Right cardiac atrium (tissue), 5 donors: ENCODE results near the gene STIM1. TPM values are rescaled to one million over a fixed set of nuclear protein-coding genes. Genes with fewer than 3 reads are reported as not detected.

Source experiments
- ATAC-seq, 2 donors: fragments of 200-7000 bp; cut with Tn5 transposase; one replicate each; pipeline versions ENCODE4 v1.8.0 to v1.9.1; 2020; ENCODE audit warnings: moderate library complexity in 2 of 2, mild to moderate bottlenecking in 1 of 2
- DNase-seq, 3 donors: peaks; one replicate each; pipeline ENCODE4 v3.0.0-alpha.2; 2020
- H3K27ac ChIP-seq: one replicate; pipeline ENCODE4 v1.5.1; 2013; ENCODE audit warnings: mild to moderate bottlenecking, low read length, control low read depth, moderate library complexity
- H3K27me3 ChIP-seq: one replicate; pipeline ENCODE4 v1.6.1; 2013; ENCODE audit not compliant: control insufficient read depth, insufficient read depth
- H3K4me1 ChIP-seq: one replicate; pipeline ENCODE4 v1.6.1; 2013; ENCODE audit warnings: low read length; ENCODE audit not compliant: control insufficient read depth, insufficient read depth
- H3K4me3 ChIP-seq: one replicate; pipeline ENCODE4 v1.5.1; 2013; ENCODE audit warnings: low read length, control low read depth
- H3K9me3 ChIP-seq: one replicate; pipeline ENCODE4 v1.6.1; 2013; ENCODE audit warnings: low read length; ENCODE audit not compliant: control insufficient read depth
- WGBS: extraction: QIAGEN DNeasy Blood & Tissue Kit; methylation state at CpG from one replicate; pipeline ENCODE4 v1.1.7; 2013; 5-methylcytosine and 5-hydroxymethylcytosine counted together
- intact Hi-C, 4 donors: fragments of 100-400 bp; cut with DNase I; formaldehyde crosslinking; loops; one replicate each; pipeline versions ENCODE4 v1.11.0 to v1.14.0; 2022 to 2023
- polyA plus RNA-seq: library from polyadenylated mRNA; stranded (reverse); fragments of 200-250 nt; gene quantifications from one replicate; pipeline ENCODE4 v1.2.3, GENCODE V29; 2013
- total RNA-seq, 4 donors: library from RNA; stranded (reverse); fragmentation: NEBNext Ultra II Directional; extraction: Animal tissue kit (Norgen Biotek cat#: 25700); gene quantifications; one replicate each; pipeline ENCODE4 v1.2.1, GENCODE V29; 2021
- donor health status: healthy with polysubstance abuse.
- donor health status: DM: no; HTN: yes; CAD: no.
- donor health status: DM: no; HTN: no; CAD: no.
- donor health status: DM: no; HTN: yes; CAD: no; lungs with severe emphysema.
- donor health status: DM: yes; HTN: yes; CAD: no.

The STIM1 gene
- total and polyA plus RNA-seq, 5 donors, result 10.8 to 19.3 (median 15.8) TPM

DNA sequence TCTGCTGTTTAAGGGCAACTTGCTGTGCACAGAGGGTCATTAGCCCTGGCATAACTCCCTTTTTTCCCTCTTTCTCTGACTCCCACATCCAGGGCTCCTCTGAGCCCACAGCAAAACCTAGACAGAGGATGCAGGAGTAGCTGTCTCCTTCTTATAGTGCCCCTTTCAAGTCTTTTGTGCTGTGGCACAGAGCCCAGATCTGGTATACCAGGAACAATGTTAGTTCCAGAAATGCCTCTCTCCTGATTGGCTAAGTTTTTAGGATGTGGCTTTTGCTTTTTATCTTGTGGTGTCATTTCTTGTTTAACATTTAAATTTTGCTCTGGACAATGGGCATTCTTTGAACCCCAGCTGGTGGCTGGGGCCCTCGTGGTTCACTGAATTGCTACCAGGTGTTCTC lies 213.5 kb downstream of the STIM1 start:
- DNase-seq, result no peak
- peaks cover 2% of the 10 kb centered on the region for H3K9me3 ChIP-seq
- ATAC-seq, result no peak
- peaks cover 6% of the 10 kb centered on the region for H3K4me1 ChIP-seq
- intact Hi-C loops, result no loop called here
- no peaks in the 10 kb centered on the region for H3K27me3 ChIP-seq
- H3K27ac ChIP-seq, result no peak overlapping the region
- no peak overlapping the region for H3K4me3 ChIP-seq
- 78% methylated on average over 1 of the region's 1 CpG for WGBS

DNA sequence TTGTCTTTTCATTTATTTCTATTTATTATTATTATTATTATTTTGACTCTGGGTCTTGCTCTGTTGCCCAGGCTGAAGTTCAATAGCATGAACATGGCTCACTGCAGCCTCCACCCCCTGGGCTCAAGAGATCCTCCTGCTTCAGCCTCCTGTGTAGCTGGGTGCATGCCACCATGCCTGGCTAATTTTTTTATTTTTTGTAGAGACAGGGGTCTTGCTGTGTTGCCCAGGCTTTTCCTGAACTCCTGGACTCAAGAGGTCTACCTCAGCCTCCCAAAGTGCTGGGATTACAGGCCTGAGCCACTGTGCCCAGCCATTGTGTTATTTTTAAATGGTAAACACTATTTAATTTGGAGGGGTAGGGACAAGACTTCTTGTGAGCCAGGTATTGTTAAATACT lies 215.9 kb downstream of the STIM1 start:
- no peak for ATAC-seq
- Histone ChIP-seq H3K27me3 (no peaks in the 10 kb centered on the region), H3K4me3 (no peak overlapping the region), H3K9me3 (no peaks in the 10 kb centered on the region), H3K27ac (no peak overlapping the region), H3K4me1 (peaks cover under 1% of the 10 kb centered on the region)
- DNase-seq, result no peak
- intact Hi-C loops, result loop anchor here in 1 of 4 donors (10.0 kb wide), 1 partner anchor 127 kb away; no protein-coding TSS in a partner anchor

DNA sequence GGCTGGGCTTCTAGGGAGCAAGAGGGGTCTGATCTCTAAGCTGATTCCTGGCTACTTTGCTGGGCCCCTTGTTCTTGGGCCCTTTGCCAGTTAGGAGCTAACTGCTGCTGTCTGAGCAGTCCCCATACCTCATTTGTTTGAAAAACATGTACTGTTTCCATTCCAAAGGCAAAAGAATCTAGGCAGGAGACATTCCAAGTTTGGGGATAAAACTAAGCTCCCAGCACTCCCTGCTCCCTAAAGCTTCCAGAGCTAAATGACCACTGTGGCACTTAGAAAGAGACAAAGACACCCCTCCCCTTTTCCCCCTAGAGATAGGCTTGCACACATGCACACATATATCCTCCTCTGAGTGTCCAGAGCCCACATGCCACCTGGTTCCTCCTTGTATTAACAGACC lies 216.4 kb downstream of the STIM1 start:
- ATAC-seq, result no peak
- intact Hi-C loops, result loop anchor here (2.0 to 10.0 kb wide), 3 partner anchors 127 to 221 kb away; partner anchors contain the start of gene STIM1 (in 2 of the 4)
- H3K27ac ChIP-seq, result no peak overlapping the region

DNA sequence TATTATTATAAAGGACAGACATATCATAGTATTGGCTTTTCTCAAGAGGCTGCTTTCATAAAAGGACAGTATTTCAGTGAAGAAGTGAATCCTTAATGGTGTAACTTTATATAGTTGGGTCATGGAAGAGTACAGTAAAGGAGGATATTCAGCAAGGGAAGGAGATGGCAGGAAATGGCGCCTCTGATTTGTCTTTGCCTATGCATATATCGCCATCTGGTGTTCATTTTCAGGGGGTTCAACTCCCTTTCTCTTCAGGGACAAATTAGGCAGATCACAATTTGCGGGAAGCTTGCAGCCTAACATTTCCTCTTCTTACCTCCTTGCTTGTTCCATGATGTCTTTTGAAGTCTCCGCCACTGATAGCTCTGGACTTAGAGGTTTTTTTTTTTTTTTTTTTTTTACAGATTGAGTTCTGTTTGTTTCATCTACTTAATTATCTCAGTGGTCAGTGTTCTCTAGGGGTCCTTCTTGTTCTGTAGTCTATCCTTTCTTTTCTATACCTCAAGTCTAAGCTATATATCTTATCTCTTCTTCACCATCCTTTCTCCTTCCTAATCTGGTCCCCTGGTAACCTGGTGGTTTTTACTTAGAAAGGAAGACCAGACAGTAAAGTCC lies 217.3 kb downstream of the STIM1 start:
- 3% methylated on average over 4 of the region's 4 CpGs for WGBS
- Histone ChIP-seq H3K27ac (no peak overlapping the region), H3K27me3 (no peaks in the 10 kb centered on the region), H3K4me3 (no peak overlapping the region), H3K9me3 (no peaks in the 10 kb centered on the region), H3K4me1 (no peaks in the 10 kb centered on the region)
- ATAC-seq, result peak; percentile 89
- no peak for DNase-seq
- intact Hi-C loops, result loop anchor here (2.0 to 10.0 kb wide), 3 partner anchors 128 to 222 kb away; partner anchors contain the start of gene STIM1 (in 2 of the 4)

More for the DNA sequence above, 216.4 kb downstream of the STIM1 start:
- no peak for DNase-seq
- H3K27me3 ChIP-seq, result no peaks in the 10 kb centered on the region
- H3K4me1 ChIP-seq, result no peaks in the 10 kb centered on the region
- H3K9me3 ChIP-seq, result no peaks in the 10 kb centered on the region
- H3K4me3 ChIP-seq, result no peak overlapping the region

DNA sequence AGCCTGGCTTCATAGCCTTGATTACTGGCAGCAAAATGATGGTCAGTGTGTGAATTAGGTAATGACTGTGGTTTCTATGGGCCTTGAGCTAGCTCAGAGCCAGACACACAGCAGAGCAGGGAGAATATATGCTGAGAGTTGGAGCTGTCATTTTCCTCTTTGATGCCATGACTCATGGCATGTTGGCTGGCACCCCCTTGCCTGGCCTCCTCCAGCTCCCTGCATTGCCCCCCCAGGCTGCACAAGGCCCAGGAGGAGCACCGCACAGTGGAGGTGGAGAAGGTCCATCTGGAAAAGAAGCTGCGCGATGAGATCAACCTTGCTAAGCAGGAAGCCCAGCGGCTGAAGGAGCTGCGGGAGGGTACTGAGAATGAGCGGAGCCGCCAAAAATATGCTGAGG lies 218.8 kb downstream of the STIM1 start:
- 93% methylated on average over 7 of the region's 7 CpGs for WGBS
- no peaks in the 10 kb centered on the region for H3K9me3 ChIP-seq
- H3K27ac ChIP-seq, result no peak overlapping the region
- no peak overlapping the region for H3K4me3 ChIP-seq
- ATAC-seq (peak in 1 of 2 donors; percentile 27), DNase-seq (no peak)
- H3K4me1 ChIP-seq, result no peaks in the 10 kb centered on the region
- H3K27me3 ChIP-seq, result no peaks in the 10 kb centered on the region
- intact Hi-C loops, result loop anchor here in 1 of 4 donors (10.0 kb wide), 1 partner anchor 129 kb away; no protein-coding TSS in a partner anchor

DNA sequence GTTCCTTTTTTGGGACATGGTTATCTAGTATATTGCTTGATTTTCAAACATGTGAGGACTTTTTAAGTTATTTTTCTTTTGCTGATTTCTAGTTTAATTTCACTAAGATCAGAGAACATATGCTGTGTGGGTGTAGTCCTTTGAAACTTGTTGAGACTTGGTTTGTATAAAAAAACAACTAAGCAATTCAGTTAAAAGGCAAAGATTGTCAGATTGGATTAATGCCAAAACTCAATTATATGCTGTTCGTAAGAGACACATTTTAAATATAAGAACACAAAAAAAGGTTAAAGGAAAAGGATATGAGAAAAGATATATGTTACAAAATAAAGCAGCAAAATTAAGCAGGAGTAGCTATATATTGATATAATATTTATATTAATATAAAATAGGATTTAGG lies 221.3 kb downstream of the STIM1 start:
- H3K9me3 ChIP-seq, result no peaks in the 10 kb centered on the region
- 85% methylated on average over 1 of the region's 1 CpG for WGBS

DNA sequence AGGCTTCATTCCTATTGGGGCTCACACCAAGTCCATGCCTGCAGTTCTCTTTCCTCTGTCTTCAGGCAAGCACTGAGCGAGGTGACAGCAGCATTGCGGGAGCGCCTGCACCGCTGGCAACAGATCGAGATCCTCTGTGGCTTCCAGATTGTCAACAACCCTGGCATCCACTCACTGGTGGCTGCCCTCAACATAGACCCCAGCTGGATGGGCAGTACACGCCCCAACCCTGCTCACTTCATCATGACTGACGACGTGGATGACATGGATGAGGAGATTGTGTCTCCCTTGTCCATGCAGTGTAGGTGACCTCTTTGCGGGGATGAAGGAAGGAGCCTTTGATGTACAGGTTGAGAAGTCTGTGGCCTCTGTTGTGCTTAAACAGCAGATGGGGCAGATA lies 227.7 kb downstream of the STIM1 start:
- Histone ChIP-seq H3K4me3 (no peak overlapping the region), H3K27me3 (no peaks in the 10 kb centered on the region), H3K9me3 (no peaks in the 10 kb centered on the region), H3K27ac (no peak overlapping the region), H3K4me1 (no peaks in the 10 kb centered on the region)
- WGBS, result 82% methylated on average over 9 of the region's 9 CpGs
- no peak for ATAC-seq
- no peak for DNase-seq
- intact Hi-C loops, result no loop called here

More for the DNA sequence above, 221.3 kb downstream of the STIM1 start:
- no peaks in the 10 kb centered on the region for H3K27me3 ChIP-seq
- ATAC-seq (no peak), DNase-seq (no peak)
- no peak overlapping the region for H3K4me3 ChIP-seq
- no peaks in the 10 kb centered on the region for H3K4me1 ChIP-seq
- intact Hi-C loops, result loop anchor here in 1 of 4 donors (10.0 kb wide), 1 partner anchor 132 kb away; no protein-coding TSS in a partner anchor
- H3K27ac ChIP-seq, result no peak overlapping the region

DNA sequence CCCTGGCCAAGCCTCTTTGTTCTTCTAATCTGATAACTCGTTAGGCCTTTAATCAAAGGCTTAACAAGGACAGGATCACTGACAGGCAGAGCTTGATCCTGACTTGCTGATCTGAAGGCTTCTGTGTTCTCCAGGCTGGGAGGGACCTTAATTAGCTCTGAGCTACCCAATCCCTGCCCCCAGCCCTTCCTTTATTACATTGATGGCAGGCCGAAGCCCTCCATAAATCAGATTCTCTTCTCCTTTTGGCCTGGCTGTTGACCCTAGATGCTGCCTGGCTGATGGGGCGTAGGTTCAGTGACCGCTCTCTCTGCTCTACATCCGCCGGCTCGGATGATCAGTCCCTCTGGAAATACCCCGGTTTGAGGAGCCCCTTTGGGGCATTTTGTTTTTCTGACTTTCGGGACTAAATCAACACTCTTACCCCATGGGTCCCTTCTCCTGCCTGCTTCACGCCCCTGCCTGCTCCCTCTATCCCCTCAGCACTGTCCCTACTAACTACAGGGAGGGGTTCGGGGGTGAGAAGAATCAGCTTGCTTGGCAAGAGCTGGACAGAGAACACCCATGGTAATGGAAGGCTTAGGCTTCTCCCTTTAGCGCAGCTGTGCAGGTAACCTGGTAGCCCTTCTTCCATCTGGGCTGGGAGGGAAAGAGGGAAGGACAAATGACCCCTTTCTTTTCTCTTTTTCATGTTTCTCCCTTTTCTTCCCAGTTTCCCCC lies 229.1 kb downstream of the STIM1 start:
- no peak overlapping the region for H3K4me3 ChIP-seq
- no peaks in the 10 kb centered on the region for H3K27me3 ChIP-seq
- WGBS, result 90% methylated on average over 12 of the region's 12 CpGs
- H3K4me1 ChIP-seq, result no peaks in the 10 kb centered on the region
- H3K9me3 ChIP-seq, result no peaks in the 10 kb centered on the region
- ATAC-seq (no peak), DNase-seq (no peak)
- no peak overlapping the region for H3K27ac ChIP-seq
- intact Hi-C loops, result no loop called here

DNA sequence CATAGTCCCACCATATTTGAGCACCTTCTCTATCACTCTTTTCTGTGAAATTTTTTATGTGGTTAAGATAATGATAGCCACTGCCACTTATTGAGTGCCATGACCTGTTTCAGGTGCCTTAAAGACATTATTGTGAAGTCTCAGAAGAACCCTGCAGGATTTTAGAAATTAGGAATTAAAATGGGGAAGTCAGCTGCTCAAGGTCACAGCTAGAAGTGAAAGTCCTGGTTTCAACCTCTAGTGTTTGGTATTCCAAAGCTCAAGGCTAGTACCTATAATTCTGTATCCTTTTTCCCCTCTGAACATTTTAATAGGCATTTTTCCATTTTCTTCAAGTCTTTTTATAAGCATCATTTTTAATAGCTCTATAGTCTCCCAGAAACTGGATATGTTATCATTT lies 230.1 kb downstream of the STIM1 start:
- DNase-seq (no peak), ATAC-seq (no peak)
- intact Hi-C loops, result no loop called here
- Histone ChIP-seq H3K27me3 (no peaks in the 10 kb centered on the region), H3K9me3 (no peaks in the 10 kb centered on the region), H3K27ac (no peak overlapping the region), H3K4me1 (no peaks in the 10 kb centered on the region), H3K4me3 (no peak overlapping the region)

DNA sequence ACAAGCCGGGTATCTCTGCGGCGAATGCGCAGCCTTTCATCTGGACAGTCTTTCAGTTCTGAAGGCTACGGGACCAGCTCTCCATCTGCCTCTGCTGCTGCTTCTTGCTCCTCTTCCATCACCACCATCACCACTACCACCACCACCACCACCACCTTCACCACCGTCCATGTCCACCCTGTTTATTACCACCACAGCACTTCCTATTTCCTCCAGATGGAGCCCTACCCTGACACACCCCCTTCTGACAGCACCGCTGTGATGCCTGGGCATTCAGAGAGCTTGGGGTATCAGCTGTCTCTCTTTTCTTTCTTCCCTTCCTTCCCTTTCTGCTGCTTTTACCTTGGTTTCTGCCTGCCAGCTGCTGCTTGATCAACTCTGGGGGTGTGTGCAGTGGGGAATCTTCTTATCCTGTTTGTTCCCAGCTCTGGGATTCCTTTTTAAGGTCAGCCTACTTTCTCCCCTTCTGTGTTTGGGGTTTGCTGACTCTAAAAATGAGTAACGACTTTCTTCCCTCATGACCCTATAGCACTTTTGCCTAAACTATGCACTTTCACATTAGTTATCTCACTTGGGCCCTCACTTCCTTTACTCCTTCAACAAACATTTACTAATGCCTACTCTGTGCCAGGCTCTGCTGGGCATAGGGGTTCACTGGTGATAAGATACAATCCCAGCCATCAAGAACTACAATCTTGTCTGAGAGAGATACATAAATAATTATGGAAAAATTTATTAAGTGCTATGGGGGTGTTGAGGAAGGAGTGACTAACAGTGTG lies 231.3 kb downstream of the STIM1 start:
- intact Hi-C loops, result no loop called here
- no peaks in the 10 kb centered on the region for H3K27me3 ChIP-seq
- DNase-seq (no peak), ATAC-seq (no peak)
- no peak overlapping the region for H3K27ac ChIP-seq
- H3K4me3 ChIP-seq, result no peak overlapping the region
- no peaks in the 10 kb centered on the region for H3K9me3 ChIP-seq
- H3K4me1 ChIP-seq, result no peaks in the 10 kb centered on the region
- 85% methylated on average over 8 of the region's 8 CpGs for WGBS

DNA sequence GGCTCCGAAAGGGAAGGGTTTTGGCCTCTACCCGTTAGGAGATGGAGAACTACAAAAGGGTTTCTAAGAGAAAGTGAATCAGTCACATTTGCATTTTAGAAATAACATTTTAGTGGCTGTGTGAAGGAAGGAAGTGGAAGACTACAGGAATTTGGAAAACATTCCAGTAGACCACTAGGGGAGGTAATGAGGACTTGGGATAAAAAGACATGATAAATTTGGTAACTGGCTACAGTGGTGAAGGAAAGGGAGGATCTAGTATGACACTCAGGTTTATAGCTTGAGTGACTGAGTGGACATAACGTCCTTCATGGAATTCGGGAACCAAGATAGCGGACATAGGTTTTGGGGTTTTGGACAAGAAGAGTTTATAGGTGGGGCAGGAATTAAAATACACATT lies 232.1 kb downstream of the STIM1 start:
- Histone ChIP-seq H3K9me3 (no peaks in the 10 kb centered on the region), H3K4me1 (no peaks in the 10 kb centered on the region), H3K27me3 (no peaks in the 10 kb centered on the region), H3K27ac (no peak overlapping the region), H3K4me3 (no peak overlapping the region)
- ATAC-seq, result no peak
- no peak for DNase-seq
- WGBS, result 91% methylated on average over 5 of the region's 5 CpGs
- intact Hi-C loops, result no loop called here
